Activated T-helper 1 cell treated with anti-CD3 and anti-CD28 coated beads, Interleukin-2, amount 50 U/mL, for 16 hours (primary cell): ENCODE measurements around the gene LRFN4.
A peak's percentile ranks its signal among the peaks of the same experiment; 100 is the strongest.
"Not testable (repeated sequence)": the region's sequence is repeated elsewhere in the genome, so short reads cannot be mapped to it uniquely, and the experiment has no call there.

Source experiments
- DNase-seq, 2 donors: peaks; one replicate each; pipeline ENCODE4 v3.0.0-alpha.2; 2020; ENCODE audit warnings: low read depth in 1 of 2, low spot score in 1 of 2

Gene LRFN4

DNA sequence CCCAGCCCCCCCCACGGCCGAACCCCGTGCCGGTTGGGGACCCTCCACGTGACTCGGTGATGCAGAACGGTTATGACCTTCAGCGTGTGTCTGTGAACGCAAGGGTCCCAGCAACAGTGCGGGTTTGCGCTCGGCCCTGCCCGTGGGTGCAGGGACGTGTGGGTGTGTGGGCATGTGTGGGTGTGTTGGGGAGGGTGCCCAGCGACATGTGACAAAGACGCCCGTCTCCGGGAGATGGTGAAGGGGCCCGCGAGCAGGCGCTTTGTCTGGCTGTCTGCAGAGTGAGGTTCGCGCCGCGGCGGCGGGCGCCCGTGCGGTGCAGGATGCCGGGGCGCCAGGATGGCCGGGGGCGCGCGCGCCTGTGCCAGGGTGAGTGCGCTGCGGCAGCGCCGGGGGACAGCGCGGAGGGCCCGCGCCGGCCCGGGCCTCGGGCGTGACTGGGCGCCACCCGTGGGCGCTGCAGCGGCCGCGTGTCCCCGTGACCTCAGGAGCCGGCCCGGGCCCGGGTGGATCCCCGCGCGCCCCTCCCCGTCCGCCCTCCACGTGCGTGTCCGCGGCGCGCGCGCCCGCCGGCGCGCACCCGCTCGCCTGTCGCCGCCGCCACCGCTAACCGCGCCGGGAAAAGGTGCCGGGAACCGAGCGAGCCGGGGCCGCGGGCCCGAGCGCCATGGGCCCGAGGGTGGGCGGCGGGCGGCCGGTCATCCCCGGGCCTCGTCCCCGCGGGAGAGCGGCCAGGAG lies at the start of gene LRFN4:
TSS of gene LRFN4 (plus strand) at position 569 of the 738 bp plus-strand sequence. CDS start 681 bp downstream, outside the sequence.
- DNase-seq: peak in 1 of 2 donors; percentile 32

DNA sequence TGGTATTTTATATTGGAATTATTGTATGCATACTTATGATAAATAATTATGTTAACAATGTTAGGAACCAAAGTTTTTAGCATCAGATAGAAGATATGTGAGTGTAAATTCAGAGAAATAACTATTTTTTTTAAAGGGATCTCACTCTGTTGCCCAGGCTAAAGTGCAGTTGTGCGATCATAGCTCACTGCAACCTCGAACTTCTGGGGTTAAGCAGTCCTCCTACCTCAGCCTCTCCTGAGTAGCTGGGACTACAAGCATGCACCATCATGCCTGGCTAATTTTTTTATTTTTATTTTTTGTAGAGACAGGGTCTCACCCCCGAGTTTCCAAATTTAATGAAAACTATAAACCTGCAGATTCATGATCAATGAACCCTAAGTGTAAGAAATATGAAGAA lies 47.3 kb upstream of the LRFN4 start:
- no peak for DNase-seq

DNA sequence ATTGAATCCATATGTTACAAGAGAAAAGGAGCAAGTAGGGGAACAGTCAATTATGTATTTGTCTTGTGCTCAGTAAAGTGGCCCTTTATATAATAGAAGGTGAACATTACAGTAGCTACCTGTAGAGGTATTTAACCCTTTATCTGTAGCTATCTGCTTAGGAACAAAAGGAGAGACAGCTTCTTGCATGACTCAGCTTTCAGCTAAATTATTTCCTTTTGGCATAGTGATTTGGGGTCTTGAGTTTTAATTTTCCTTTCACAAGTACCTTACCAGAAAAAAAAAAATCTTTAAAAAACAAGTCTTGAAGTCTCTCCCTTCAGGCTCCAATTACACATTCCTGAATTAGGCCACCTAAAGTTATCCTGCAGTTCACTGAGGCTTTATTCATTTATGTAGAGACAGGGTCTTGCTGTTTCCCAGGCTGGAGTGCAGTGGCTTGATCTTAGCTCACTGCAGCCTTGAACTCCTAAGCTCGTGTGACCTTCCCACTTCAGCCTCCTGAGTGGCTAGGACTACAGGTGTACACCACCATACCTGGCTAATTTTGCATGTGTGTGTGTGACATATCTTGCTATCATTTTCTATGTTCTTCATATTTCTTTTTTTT lies 46.2 kb upstream of the LRFN4 start:
- no peak for DNase-seq

DNA sequence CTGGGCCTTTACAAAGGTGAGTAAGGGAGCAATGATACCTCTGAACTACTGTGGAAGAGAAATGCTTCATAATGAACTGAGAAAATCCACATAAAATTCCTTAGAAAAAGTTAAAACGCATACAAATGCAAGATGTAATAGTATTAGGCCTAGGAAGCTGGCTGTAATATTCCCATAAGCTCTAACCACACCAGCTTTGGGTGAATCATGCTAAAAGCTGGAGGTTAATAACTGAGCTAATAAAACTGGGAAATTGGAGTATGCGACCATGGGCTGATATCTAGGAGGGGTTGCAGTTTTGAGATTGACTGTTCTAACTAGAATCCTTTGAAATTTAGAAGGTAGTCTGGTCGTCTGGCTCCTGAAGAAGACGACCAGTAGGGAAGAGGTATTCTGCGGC lies 42.2 kb upstream of the LRFN4 start:
- no peak for DNase-seq

DNA sequence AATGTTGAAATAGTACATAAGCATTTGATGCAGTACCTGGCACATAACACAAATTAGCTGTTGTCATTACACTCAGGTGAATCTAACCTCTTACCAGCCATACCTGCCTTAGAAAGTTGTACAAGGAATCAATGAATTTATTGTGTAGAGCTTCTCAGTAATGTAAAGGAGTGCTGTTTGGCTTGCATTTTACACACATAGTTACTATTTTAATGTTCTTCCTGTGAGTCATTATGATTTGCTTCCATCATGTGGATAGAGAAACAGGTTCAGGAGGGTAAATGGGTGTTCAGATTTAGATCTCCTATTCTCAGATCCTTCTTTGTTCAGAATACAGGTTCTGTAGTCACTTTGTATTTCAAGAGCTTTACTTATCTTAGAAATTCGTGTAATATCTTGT lies 41.2 kb upstream of the LRFN4 start:
- no peak for DNase-seq

DNA sequence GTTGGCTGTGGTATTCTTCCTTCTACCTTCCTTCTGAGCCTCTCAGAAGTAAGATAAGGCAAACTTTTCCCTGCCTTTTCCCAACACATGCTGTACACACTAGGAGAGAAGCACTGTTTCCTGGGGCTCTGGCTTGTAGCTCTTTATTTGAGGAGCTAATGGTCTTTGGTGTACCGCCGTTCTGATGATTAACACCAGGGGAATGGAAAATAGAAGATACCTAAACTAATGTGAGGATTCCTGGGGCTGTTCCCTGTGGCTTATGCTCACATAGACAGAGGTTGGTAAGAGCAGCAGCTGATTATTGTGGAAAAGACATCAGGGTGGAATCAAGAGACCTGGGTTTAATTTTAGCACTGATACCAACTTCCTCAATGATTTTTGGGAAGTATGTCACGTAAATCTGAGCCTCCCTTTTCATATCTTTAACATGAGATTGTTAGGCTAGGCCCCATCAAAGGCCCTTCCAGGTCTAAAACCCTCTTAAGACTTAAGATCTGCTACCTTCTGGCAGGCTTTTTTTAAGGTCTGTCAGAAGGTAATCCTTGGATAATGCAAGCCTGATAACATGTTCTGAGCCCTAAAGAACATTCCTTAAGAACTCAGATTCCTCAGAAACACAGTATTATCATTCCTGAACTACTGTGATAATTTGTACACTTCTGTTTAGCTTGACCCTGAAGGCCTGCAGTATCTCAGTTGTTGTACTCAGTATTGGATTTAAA lies 38.5 kb upstream of the LRFN4 start:
- no peak for DNase-seq

DNA sequence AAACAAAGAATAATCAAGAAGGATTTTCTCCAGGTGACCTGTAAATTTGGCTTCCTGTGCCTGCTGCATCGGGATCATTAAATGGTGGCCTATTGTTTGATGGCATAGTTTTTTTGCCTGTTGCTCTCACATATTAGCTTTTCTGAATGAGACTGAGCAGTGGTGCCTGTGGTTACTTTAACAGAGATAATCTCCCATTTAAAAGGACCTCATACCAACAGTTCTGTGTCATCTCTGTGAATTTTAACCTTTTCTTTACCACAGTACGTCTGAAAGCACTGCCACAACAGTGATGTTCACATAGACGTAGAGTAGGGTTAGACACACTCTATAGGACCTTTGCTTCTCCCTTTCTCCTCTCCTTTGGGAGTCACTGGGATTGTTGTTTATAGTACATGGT lies 36.5 kb upstream of the LRFN4 start:
- DNase-seq: no peak

DNA sequence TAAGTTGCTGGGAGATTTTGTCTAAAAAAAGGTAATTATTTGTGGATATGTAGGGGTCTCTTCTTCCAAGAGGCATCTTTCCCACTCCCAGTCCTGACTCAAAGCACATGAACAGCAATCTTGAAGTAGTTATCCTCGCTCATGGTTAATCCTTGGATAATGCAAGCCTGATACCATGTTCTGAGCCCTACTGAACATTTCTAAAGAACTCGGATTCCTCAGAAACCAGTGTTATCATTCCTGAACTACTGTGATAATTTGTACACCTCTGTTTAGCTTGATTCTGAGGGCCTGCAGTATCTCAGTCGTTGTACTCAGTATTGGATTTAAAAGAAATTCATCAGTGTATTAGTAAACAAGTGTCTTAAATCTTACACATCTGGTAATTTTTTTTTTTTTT lies 36.0 kb upstream of the LRFN4 start:
- DNase-seq: no peak

DNA sequence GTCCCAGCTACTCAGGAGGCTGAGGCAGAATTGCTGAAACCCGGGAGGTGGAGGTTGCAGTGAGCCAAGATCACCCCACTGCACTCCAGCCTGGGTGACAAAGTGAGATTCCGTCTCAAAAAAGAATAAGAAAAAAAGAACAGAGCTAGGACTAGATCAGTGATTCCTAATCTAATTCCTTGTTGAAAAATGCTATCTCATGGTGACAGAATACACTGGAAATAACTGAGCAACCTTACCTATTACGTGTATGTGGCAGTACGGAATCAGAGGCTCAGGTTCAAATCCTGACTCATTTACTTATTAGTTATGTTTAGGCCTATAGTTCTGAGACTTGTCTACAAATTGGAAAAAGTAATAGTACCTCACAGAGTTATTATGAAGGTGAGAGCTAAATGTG lies 33.2 kb upstream of the LRFN4 start:
- no peak for DNase-seq

DNA sequence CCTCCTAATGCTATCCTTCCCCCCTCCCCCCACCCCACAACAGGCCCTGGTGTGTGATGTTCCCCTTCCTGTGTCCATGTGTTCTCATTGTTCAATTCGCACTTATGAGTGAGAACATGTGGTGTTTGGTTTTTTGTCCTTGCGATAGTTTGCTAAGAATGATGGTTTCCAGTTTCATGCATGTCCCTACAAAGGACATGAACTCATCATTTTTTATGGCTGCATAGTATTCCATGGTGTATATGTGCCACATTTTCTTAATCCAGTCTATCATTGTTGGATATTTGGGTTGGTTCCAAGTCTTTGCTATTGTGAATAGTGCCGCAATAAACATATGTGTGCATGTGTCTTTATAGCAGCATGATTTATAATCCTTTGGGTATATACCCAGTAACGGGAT lies 32.3 kb upstream of the LRFN4 start:
- not testable (repeated sequence) for DNase-seq

DNA sequence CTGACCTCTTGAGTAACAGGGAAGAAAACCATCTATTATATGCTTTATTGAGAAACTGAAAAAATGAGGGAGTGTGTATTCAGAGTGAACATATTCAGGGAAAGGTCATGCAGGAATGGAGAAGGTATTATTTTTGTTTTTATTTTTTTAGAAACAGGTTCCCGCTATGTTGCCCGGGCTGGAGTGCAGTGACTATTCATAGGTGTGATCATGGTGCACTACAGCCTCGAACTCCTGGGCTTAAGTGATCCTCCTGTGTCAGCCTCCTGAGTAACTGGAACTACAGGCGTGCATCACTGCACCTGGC lies 22.4 kb upstream of the LRFN4 start:
- no peak for DNase-seq

DNA sequence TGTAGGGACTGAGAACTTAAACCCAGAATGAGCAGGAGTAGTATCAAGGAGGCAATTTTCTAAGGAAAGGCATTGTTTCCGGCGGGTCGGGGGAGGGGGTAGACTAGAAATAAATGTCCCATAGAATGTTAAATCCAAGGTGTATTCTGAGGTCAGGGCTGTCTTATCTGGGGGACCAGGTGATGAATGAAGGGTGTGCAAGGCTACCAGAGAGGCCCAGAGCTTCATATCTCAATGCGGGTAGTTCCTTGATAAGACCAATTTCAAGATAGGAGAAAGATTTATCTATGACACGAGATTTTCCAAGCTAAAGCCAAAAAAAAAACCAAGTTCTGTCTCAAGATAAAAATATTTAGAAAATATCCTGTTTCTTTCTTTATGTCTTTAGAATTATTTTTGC lies 21.9 kb upstream of the LRFN4 start:
- DNase-seq: no peak

DNA sequence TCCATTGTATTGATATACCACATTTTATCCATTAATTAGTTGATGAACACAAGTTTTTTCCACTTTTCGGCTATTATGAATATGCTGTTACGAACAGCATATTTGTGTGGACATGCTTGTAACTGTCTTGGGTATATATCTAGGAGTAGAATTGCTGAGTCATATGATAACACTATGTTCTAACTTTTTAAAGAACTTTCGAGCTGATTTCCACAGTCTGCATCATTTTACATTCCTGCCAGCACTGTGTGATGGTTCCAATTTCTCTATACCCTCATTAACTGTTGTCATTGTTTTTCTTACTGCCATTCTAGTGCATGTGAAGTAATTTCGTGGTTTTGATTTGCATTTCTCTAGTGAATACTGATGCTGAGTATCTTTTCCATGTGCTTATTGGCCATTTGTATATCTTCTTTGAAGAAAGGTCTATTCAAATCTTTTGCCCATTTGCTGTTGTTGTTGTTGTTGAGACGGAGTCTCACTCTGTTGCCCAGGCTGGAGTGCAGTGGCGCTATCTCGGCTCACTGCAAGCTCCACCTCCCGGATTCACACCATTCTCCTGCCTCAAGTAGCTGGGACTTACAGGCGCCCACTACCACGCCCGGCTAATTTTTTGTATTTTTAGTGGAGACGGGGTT lies 21.0 kb upstream of the LRFN4 start:
- DNase-seq: no peak

DNA sequence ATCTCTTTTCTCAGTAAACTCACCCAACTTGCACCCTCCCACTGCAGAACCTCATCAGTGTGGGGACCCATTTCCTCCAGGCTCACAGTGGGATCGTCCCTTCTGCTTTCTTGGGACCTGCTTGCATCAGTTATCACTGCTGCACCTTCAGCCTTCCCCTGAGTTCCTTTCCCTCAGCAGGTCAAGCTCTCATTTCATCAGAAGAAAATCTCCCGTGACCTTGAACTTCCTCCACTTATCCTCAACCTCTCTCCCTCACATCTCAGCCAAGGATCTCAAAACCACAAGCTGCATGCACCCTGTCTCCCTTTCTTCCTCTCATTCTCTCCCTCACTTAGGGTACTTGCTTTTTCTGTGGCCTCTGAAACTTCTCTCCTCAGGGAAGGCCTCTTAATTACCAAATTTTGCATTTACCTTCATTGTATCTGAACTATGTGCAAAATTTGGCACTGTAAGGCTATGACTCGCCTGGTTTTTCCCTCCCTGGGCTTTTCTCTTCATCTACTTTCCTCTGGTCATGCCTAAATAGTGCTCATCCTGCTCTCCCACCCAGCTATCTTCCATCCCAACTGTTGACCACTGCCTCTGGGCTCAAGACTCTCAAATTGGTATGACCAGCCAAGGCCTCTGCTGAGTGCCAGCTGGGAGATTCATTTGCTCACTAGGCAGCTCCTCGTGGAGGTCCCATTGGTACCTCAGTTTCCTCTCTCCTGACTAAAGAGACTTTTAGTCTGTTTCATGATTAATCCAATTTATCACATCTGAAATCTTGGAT lies 16.4 kb upstream of the LRFN4 start:
- no peak for DNase-seq

DNA sequence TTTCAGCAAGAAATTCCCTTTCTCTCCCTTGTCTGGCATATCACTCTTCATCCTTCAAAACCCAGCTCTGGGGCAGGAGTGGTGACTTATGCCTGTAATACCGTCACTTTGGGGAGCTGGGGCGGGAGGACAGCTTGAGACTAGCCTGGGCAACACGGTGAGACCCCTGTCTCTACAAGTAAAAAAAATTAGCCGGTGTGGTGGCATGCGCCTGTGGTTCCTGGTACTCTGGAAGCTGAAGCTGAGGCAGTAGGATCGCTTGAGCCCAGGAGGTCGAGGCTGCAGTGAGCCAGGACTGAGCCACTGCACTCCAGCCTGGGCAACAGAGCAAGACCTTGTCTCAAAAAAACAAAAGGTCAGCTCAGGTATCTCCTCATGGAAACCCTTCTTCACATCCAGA lies 15.0 kb upstream of the LRFN4 start:
- DNase-seq: no peak

DNA sequence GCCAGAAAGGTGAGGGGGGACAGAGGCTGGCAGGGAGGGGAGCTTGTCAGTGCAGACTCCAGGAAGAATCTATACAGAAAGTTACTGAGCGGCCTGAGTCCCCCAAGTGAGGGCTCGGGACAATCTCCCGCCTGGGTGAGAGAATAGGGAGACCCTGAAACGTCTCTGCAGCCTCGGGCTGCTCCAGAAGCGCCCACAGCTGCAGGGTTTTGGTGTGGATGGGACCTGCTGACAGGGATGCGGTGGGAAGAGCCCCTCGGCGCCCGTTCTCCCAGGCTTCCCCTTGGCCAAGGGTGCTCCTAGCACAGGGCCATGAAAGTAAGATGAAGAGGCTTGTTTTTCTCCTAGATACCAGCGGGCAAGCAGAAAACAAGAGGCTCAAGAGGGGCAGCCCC lies 14.4 kb upstream of the LRFN4 start:
- DNase-seq: no peak

DNA sequence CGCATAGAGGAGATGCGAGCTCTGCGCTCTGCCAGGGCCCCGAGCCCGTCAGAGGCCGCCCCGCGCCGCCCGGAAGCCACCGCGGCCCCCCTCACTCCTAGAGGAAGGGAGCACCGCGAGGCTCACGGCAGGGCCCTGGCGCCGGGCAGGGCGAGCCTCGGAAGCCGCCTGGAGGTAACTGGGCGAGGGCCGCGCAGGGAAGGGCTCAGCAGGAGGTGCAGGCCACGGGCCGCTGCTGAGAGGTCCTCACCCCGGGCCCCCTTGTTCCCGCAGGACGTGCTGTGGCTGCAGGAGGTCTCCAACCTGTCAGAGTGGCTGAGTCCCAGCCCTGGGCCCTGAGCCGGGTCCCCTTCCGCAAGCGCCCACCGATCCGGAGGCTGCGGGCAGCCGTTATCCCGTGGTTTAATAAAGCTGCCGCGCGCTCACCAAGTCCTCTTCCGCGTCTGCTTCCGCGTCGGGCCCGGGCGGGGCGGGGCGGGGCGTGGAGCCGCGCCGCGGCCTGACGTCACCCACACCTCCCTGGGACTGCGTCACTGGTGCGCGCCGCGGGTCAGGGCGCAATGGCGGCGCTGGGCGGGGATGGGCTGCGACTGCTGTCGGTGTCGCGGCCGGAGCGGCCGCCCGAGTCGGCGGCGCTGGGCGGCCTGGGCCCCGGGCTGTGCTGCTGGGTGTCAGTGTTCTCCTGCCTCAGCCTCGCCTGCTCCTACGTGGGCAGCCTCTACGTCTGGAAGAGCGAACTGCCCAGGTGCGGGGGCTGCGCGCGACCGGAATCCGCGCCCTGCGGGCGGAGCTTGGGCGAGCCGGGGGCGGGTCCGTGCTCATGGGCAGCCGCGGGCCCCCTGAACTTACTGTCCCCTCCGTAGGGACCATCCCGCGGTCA lies 13.7 kb upstream of the LRFN4 start, which contains the start of gene RCE1:
TSS of gene RCE1 (plus strand) at position 546 of the 880 bp plus-strand sequence. CDS start at position 561, 15 bp downstream.
- DNase-seq: peak; percentile 84

DNA sequence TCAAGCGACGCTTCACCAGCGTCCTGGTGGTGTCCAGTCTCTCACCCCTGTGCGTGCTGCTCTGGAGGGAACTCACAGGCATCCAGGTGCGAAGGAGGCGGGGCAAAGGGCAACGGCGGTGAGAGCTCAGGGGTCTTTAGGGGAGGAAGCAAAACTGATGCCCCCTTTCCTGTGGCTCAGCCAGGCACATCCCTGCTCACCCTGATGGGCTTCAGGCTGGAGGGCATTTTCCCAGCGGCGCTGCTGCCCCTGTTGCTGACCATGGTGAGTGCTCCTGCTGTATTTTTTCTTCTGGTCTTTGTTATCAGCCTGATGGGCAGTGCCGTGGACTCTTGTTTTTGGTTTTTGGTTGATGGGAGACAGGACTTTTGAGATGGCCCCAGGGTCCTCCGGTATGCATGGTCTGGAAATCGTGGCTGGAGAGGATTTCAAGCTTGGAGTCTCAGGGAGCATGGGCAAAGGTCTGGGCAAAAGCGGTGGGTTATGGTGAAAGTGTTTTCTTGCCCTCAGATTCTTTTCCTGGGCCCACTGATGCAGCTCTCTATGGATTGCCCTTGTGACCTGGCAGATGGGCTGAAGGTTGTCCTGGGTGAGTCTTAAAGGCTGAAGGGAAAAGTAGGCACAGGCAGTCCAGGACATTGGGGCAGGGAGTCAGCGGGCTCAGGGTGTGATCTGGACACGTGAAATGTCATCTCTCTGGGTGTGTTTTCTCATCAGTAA lies 12.9 kb upstream of the LRFN4 start:
- no peak for DNase-seq

DNA sequence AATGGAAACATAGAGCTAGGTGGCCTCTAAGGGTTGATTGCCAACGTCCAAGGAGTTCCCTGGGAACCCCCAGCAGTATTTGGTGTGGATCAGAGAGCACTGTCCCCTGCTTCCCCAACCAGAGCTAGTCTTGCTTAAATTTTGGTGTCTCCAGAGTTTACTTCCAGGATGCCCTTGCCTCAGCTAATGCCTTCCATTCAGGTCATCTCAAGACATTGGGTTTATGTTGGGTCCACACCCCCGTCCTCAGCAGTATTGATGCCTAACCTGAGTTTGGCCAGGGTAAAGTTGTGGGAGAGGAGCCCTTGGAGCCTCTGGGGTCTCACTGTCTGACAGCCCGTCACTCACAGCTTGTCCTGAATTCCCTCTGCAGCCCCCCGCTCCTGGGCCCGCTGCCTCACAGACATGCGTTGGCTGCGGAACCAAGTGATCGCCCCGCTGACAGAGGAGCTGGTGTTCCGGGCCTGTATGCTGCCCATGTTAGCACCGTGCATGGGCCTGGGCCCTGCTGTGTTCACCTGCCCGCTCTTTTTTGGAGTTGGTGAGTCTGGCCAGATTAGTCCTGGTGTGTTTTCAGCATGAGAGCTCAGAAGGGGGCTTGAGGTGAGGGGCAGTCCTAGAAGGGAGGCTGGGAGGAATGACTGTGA lies 12.2 kb upstream of the LRFN4 start:
- DNase-seq: no peak
